ENCODE data around the gene FNIP2. TPM values are rescaled to one million over a fixed set of nuclear protein-coding genes. Genes with fewer than 3 reads are reported as not detected.

FNIP2 gene
- total and polyA plus RNA-seq, 9 of the 15 experiments (the other 6 are each of a cell fraction or from before 2014, with no cell fraction given): 1.7 to 15.5 (median 8.3) TPM

DNA sequence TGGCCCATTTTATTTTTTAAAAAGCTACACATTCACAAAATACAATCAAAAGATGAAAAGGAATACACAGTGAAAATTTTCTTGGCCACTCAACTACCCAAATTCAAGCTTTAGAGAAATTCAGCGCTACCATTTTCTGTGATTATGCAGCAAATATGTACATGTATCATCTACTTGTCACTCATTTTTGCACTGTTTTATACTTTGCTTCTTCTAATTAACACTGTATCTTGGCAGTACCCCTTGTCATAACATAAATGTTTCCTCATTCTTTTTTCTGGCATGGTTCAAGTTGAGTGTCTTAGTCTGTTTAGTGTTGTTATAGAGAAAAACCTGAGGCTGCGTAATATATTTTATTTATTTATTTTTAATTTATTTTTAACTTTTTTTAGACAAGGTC lies 30.0 kb upstream of the FNIP2 start:
- H3K4me2 ChIP-seq (ENCODE audit: insufficient read depth, low read length): no peak overlapping the region
- no peak overlapping the region for H2AFZ ChIP-seq (ENCODE audit: low read depth, low read length)
- no peak for ATAC-seq
- H3K27ac ChIP-seq (ENCODE audit: extremely low read depth, low read depth, low read length): no peak overlapping the region
- intact Hi-C loops (cut with micrococcal nuclease) (no loop called here), in situ Hi-C loops (cut with MboI) (loop anchor here (25.0 kb wide), 1 partner anchor 698 kb away; no protein-coding TSS in a partner anchor)
- H3K4me1 ChIP-seq (replicated peaks in 1 of 2; ENCODE audit: control insufficient read depth in 2 of 2, insufficient read depth in 2 of 2, low read length in 2 of 2): no peaks in the 10 kb centered on the region; a peak in 1 of 5 replicates
- BruUV-seq (replicated peaks): no TSS peak
- ChIA-PET CTCF (ENCODE audit: low intra/inter-chr PET ratio) (no interaction called here), POLR2A (no interaction called here)
- no peaks in the 10 kb centered on the region for H4K20me1 ChIP-seq (replicated peaks; ENCODE audit: control insufficient read depth, insufficient read depth, low read length)
- 56% methylated on average over 2 of the region's 2 CpGs for WGBS (ENCODE audit: insufficient coverage, low coverage, missing lambda C conversion rate)
- H3K9ac ChIP-seq (ENCODE audit: insufficient read depth in 1 of 2, low read depth in 2 of 2, low read length in 2 of 2): no peak overlapping the region
- H3K36me3 ChIP-seq (ENCODE audit: control insufficient read depth, insufficient read depth, low read length): no peaks in the 10 kb centered on the region
- DNase-seq (ENCODE audit: extremely low read depth in 1 of 4, low spot score in 3 of 4): no peak
- no peak overlapping the region for H3K4me3 ChIP-seq
- FAIRE-seq: no peak
- H3K9me3 ChIP-seq (replicated peaks; ENCODE audit: control insufficient read depth, insufficient read depth, low read depth, low read length): no peaks in the 10 kb centered on the region
- no peaks in the 10 kb centered on the region for H3K9me1 ChIP-seq (ENCODE audit: control insufficient read depth, insufficient read depth, low read length)
- no peak for TF ChIP-seq CHD1 (IDR thresholded peaks at IDR 0.05; ENCODE audit: low read length)
- no peak for TF ChIP-seq NFE2 (IDR thresholded peaks at IDR 0.05; ENCODE audit: low read depth)
- no peak for TF ChIP-seq ZNF766 (CRISPR knock-in tag; conservative IDR thresholded peaks at IDR 0.05)
- no peak for TF ChIP-seq BRD4 (IDR thresholded peaks at IDR 0.05)
- no peak for TF ChIP-seq NFRKB (IDR thresholded peaks at IDR 0.05; ENCODE audit: low read depth)
- no peak for TF ChIP-seq ZNF23 (CRISPR knock-in tag; IDR thresholded peaks at IDR 0.05)
- TF ChIP-seq, protein P1, sequence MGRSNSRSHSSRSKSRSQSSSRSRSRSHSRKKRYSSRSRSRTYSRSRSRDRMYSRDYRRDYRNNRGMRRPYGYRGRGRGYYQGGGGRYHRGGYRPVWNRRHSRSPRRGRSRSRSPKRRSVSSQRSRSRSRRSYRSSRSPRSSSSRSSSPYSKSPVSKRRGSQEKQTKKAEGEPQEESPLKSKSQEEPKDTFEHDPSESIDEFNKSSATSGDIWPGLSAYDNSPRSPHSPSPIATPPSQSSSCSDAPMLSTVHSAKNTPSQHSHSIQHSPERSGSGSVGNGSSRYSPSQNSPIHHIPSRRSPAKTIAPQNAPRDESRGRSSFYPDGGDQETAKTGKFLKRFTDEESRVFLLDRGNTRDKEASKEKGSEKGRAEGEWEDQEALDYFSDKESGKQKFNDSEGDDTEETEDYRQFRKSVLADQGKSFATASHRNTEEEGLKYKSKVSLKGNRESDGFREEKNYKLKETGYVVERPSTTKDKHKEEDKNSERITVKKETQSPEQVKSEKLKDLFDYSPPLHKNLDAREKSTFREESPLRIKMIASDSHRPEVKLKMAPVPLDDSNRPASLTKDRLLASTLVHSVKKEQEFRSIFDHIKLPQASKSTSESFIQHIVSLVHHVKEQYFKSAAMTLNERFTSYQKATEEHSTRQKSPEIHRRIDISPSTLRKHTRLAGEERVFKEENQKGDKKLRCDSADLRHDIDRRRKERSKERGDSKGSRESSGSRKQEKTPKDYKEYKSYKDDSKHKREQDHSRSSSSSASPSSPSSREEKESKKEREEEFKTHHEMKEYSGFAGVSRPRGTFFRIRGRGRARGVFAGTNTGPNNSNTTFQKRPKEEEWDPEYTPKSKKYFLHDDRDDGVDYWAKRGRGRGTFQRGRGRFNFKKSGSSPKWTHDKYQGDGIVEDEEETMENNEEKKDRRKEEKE (IDR thresholded peaks at IDR 0.05; ENCODE audit: borderline replicate concordance in 1 of 2, control insufficient read depth in 1 of 2, low read depth in 2 of 2, low read length in 1 of 2): no peak
- TF ChIP-seq SRSF7 (optimal IDR thresholded peaks at IDR 0.05; ENCODE audit: low read depth, low read length): no peak
- no peak for TF ChIP-seq CBFB (CRISPR knock-in tag; IDR thresholded peaks at IDR 0.05)
- TF ChIP-seq RHOXF2B (CRISPR knock-in tag; conservative IDR thresholded peaks at IDR 0.05): no peak
- TF ChIP-seq NR1H2 (CRISPR knock-in tag; IDR thresholded peaks at IDR 0.05): no peak
- TF ChIP-seq PTTG1 (tag; IDR thresholded peaks at IDR 0.05; ENCODE audit: low read depth): no peak
- TF ChIP-seq, protein P2, sequence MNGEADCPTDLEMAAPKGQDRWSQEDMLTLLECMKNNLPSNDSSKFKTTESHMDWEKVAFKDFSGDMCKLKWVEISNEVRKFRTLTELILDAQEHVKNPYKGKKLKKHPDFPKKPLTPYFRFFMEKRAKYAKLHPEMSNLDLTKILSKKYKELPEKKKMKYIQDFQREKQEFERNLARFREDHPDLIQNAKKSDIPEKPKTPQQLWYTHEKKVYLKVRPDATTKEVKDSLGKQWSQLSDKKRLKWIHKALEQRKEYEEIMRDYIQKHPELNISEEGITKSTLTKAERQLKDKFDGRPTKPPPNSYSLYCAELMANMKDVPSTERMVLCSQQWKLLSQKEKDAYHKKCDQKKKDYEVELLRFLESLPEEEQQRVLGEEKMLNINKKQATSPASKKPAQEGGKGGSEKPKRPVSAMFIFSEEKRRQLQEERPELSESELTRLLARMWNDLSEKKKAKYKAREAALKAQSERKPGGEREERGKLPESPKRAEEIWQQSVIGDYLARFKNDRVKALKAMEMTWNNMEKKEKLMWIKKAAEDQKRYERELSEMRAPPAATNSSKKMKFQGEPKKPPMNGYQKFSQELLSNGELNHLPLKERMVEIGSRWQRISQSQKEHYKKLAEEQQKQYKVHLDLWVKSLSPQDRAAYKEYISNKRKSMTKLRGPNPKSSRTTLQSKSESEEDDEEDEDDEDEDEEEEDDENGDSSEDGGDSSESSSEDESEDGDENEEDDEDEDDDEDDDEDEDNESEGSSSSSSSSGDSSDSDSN (IDR thresholded peaks at IDR 0.05; ENCODE audit: borderline replicate concordance in 1 of 2, low read depth in 2 of 2, low read length in 2 of 2): no peak
- no peak for TF ChIP-seq PPARD (CRISPR knock-in tag; IDR thresholded peaks at IDR 0.05)
- no peak for TF ChIP-seq ZEB2 (IDR thresholded peaks at IDR 0.05)
- no peaks in the 10 kb centered on the region for H3K79me2 ChIP-seq (ENCODE audit: control insufficient read depth, insufficient read depth, low read length)
- no peaks in the 10 kb centered on the region for H3K27me3 ChIP-seq (ENCODE audit: control insufficient read depth in 2 of 2, insufficient read depth in 2 of 2, low read length in 2 of 2)

Measured in K562 (cell line).